GM20431 (cell line): ENCODE data around the gene UNC93B1.
"Not testable (repeated sequence)": the region's sequence is repeated elsewhere in the genome, so short reads cannot be mapped to it uniquely, and the experiment has no call there.

Source experiments
- in situ Hi-C: fragments of 300-500 bp; cut with MseI, MboI; formaldehyde crosslinking; loops from one replicate; pipeline ENCODE4 v1.15.0; 2020; ENCODE audit warnings: low sequenced_read_pairs; ENCODE audit not compliant: unreplicated experiment

Gene UNC93B1

DNA sequence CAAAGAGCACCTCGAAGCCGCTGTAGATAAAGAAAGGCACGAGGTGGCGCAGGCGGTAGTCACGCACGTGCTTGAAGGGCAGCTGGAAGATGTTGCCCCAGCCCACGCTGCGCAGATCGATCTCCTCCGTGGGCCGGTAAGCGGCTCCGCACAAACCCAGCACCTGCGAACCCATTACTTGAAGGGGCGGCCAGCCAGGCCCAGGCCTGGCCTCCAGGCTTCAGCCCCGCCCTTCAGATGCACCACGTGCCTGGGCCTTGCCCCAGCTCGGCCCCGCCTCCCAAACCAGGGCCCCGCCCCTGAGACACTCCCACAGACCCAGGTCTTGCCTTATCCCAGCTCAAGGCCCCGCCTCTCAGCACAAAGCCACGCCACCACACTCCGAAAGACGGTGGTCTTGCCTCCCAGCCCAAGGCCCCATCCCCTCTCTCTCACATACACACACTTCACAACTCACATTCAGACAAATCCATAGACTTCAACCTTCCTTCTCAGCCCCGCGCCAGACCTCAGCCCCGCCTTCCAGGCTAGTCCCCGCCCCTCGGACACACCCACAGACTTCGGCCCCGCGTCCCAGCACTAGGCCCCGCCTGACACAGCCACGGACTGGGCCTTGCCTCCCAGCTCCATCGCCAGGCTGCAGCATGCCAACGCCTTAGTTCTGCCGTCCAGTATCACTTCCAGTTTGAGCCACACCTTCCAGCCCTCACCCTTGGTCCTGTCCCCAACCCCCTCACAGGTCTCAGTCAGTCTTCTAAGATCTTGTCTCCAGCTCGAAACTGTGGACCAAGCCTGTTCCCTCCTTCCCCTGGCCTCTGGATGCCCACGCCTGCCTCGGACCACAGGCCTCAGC lies 7.0 kb downstream of the UNC93B1 start:
- in situ Hi-C loops, result no loop called here

DNA sequence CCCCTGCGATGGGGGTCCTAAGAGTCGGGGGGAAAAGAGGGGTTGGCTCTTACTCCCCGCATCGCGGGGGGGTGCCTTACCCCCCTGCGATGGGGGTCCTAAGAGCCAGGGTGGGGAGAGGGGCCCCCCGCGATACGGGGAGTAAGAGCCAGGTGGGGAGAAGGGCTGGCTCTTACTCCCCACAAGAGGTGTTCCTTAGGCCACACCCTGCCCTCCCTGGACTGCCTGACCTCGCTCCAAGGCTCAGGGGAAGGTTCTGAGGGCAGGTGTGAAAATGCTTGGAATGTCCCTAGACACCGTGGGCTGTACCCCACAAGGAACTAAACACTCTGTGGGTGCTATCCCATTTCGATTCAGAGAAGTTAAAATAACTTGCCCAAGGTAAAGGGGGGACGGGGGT lies 7.8 kb downstream of the UNC93B1 start:
- in situ Hi-C loops, result no loop called here

DNA sequence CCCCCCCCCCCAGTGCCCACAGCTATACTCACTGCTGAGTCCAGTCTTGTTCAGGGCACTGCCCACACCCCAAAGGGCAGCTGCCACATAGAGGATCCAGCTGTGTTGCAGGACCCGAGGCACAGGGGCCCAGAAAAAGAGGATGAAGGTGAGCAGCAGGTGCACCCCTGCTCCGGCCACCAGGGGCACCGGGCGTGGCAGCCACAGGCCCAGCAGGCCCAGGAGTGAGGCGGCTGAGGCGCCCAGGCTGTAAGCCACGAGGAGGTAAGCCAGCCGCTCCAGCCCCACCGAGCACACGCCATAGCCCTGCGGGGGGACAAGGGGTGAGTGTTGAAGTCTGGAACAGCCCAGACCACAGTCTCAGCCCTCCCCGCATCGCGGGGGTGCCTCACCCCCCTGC lies 8.3 kb downstream of the UNC93B1 start:
- in situ Hi-C loops, result not testable (repeated sequence)

GRCh38 chr11:67995129-67995528 lies 8.8 kb downstream of the UNC93B1 start:
- in situ Hi-C loops, result not testable (repeated sequence)

DNA sequence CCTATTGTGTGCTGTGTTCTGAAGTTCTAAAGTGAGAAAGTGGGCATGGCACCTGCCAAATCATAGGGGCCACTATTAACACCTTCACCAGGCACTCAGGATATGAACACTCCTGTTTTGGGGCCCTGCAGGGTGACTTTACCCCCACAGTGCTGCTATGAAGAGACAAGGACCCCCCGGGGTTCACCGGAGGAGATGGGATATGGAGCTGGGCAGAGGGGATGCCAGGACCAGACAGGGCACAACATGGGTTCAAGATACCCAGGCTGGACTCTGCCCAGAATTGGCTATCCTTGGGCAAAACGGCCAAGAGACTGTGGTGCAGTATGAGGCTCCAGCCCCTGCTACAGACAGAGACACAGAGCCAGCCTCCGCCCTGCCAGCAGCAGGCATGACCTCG lies 9.5 kb downstream of the UNC93B1 start:
- in situ Hi-C loops, result not testable (repeated sequence)

DNA sequence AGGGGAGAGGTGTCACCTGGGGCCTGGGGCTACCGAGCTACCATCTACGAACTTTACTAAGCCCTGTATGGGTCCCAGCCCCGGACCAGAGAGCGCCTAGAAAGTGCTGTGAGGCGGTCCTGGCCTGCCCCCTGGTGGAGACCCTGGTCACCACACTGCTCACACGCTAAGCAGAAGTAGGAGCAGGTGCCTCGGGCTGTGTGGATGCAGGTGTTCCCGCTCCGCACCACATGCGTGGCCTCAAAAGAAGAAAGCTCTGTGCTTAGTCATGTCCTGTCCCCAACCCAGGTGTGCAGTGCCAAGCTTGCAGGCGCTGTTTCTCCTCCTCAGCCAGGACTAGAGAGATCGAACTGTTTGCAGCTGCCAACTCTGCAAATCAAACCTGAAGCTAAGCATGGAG lies 10.1 kb downstream of the UNC93B1 start:
- in situ Hi-C loops, result not testable (repeated sequence)

GRCh38 chr11:67991347-67992121 lies 12.4 kb downstream of the UNC93B1 start:
- in situ Hi-C loops, result not testable (repeated sequence)

- in situ Hi-C loops, result not testable (repeated sequence)
Measured at GRCh38 chr11:67990546-67991346, 13.2 kb downstream of the UNC93B1 start.

DNA sequence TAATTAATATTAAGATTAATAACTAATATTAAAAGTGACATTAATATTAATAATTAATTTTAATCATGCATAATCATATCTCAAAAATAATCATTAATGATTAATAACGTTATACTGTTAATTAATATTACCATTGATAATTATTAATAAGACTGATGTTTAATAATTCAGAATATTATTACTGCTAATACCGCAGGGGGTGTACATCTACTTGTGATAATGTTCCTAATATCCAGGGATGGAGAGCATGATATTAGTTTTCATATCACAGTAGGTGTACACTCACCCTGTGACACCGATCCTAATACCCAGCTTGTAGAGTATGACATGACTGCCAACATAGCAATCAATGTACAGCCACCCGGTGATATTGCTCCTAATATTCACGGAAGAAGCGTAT lies 18.6 kb downstream of the UNC93B1 start:
- in situ Hi-C loops, result not testable (repeated sequence)

GRCh38 chr11:67983951-67984350 lies 19.9 kb downstream of the UNC93B1 start:
- in situ Hi-C loops, result no loop called here

DNA sequence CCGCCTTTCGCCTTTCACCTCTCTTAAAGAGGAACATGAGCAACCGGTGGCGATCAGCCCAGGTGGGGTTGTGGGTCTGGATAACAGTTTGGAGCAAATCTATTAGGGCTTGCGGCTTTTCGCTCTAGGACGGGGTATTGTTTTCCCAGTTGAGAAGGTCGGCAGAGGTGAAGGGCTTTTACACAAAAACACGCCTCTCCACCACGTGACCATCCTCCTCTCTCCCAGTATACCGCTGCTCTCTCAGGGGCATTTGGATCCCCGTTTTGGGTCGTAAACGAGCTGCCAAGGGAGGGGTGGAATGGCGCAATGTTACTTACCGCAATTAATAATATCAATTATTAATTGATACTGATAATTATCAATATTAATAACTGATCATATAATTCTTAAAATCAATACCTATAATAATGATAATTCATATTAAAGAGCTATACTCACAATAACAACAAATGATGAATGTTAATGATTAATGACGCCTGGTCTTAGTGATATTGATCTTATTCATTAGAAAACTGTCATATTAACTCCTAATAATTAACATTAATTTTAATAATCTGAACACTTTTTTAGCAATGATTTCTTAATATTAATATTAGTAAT lies 21.5 kb downstream of the UNC93B1 start:
- in situ Hi-C loops, result not testable (repeated sequence)

- in situ Hi-C loops, result not testable (repeated sequence)
Measured at GRCh38 chr11:67981226-67981625, 22.7 kb downstream of the UNC93B1 start.

- in situ Hi-C loops, result not testable (repeated sequence)
Measured at GRCh38 chr11:67978766-67979418, 25.0 kb downstream of the UNC93B1 start.

DNA sequence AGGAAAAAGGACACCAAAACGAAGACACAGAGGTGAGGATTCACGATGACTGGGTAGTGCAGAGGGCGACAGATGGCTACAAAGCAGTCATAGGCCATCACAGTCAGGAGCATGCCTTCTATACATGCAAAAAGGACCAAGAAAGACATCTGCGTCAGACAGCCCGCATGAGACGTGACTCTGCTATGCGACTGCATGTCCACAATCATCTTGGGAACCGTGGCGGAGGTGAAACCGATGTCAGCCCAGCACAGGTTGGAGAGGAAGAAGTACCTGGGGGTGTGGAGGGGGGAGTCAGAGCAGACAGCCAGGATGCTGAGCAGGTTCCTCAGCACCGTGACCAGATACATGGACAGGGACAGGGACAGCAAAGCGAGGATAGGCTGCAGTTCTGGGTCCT lies 29.2 kb downstream of the UNC93B1 start:
- in situ Hi-C loops, result not testable (repeated sequence)

- in situ Hi-C loops, result not testable (repeated sequence)
Measured at GRCh38 chr11:67965830-67966348, 38.0 kb downstream of the UNC93B1 start.

GRCh38 chr11:67964746-67965145 lies 39.2 kb downstream of the UNC93B1 start:
- in situ Hi-C loops, result not testable (repeated sequence)

DNA sequence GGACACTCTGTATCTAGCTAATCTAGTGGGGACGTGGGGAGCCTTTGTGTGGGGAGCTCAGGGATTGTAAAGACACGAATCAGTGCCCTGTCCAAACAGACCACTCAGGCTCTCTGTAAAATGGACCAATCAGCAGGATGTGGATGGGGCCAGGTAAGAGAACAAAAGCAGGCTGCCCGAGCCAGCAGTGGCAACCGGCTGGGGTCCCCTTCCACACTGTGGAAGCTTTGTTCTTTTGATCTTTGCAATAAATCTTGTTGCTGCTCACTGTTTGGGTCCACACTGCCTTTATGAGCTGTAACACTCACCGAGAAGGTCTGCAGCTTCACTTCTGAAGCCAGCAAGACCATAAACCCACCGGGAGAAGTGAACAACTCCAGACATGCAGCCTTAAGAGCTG lies 40.0 kb downstream of the UNC93B1 start:
- in situ Hi-C loops, result not testable (repeated sequence)

- in situ Hi-C loops, result not testable (repeated sequence)
Measured at GRCh38 chr11:67963217-67963616, 40.7 kb downstream of the UNC93B1 start.

GRCh38 chr11:67956236-67956635 lies 47.7 kb downstream of the UNC93B1 start:
- in situ Hi-C loops, result not testable (repeated sequence)
